Measurements from ENCODE around the gene UBAC2. TPM values are rescaled to one million over a fixed set of nuclear protein-coding genes. Genes with fewer than 3 reads are reported as not detected.

UBAC2 gene
- polyA plus RNA-seq, 1 experiment = 71.4 TPM

DNA sequence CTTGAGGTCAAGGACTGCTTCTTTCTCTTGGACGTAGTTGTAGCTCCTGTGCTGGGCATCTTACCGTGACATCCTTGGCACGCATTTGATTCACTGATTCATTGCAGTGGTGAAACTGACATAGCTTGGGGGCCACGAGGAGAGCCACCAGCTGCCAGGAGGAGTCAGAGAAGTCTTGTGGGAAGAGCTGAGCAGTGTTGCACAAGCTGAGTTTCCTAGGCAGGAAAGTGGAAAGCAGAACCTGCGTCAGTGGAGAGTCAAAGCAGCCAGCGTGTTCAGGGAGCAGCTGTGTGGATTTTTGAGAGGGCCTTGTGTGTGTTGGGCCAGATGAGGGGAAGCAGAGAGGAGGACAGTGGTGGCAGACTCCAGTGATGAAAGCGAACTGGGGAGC, 111.8 kb downstream of the UBAC2 start:
- ChIA-PET CTCF (interaction anchor here (2.9 kb wide), 1 partner anchor 124 kb away, joined by 12 read pairs; no protein-coding TSS in a partner anchor), POLR2A (no interaction called here)
- Histone ChIP-seq H3K9me3 (ENCODE audit: control insufficient read depth, insufficient read depth, low read length) (no peaks in the 10 kb centered on the region), H3K27ac (ENCODE audit: low read depth, low read length) (no peak overlapping the region), H3K27me3 (ENCODE audit: control insufficient read depth, insufficient read depth, low read length) (no peaks in the 10 kb centered on the region), H3K4me3 (ENCODE audit: low read depth, low read length) (no peak overlapping the region)
- DNase-seq (ENCODE audit: low read depth, low spot score) = no peak
- TF ChIP-seq CTCF (IDR thresholded peaks at IDR 0.05; ENCODE audit: low read depth, low read length) = no peak

- Histone ChIP-seq H3K9me3 (ENCODE audit: control insufficient read depth, insufficient read depth, low read length) (no peaks in the 10 kb centered on the region; the same call in 1 of the 2 replicates), H3K4me3 (ENCODE audit: low read depth, low read length) (no peak overlapping the region), H3K27ac (ENCODE audit: low read depth, low read length) (no peak overlapping the region), H3K27me3 (ENCODE audit: control insufficient read depth, insufficient read depth, low read length) (no peaks in the 10 kb centered on the region)
- POLR2A ChIA-PET = no interaction called here
- DNase-seq (ENCODE audit: low read depth, low spot score) = no peak
- CTCF ChIA-PET = no interaction called here
- TF ChIP-seq CTCF (IDR thresholded peaks at IDR 0.05; ENCODE audit: low read depth, low read length) = no peak
Observed at GRCh38 chr13:99313501-99313900, 112.8 kb downstream of the UBAC2 start.

- POLR2A ChIA-PET = no interaction called here
- DNase-seq (ENCODE audit: low read depth, low spot score) = no peak
- Histone ChIP-seq H3K9me3 (ENCODE audit: control insufficient read depth, insufficient read depth, low read length) (no peaks in the 10 kb centered on the region; the same call in 1 of the 2 replicates), H3K4me3 (ENCODE audit: low read depth, low read length) (no peak overlapping the region), H3K27ac (ENCODE audit: low read depth, low read length) (no peak overlapping the region), H3K27me3 (ENCODE audit: control insufficient read depth, insufficient read depth, low read length) (no peaks in the 10 kb centered on the region)
- CTCF ChIA-PET = no interaction called here
- no peak for TF ChIP-seq CTCF (IDR thresholded peaks at IDR 0.05; ENCODE audit: low read depth, low read length)
Observed at GRCh38 chr13:99313941-99314340, 113.3 kb downstream of the UBAC2 start.

GRCh38 chr13:99314640-99315176, 114.1 kb downstream of the UBAC2 start:
- DNase-seq (ENCODE audit: low read depth, low spot score) = no peak
- POLR2A ChIA-PET = no interaction called here
- TF ChIP-seq CTCF (IDR thresholded peaks at IDR 0.05; ENCODE audit: low read depth, low read length) = no peak
- Histone ChIP-seq H3K4me3 (ENCODE audit: low read depth, low read length) (no peak overlapping the region), H3K27ac (ENCODE audit: low read depth, low read length) (no peak overlapping the region), H3K9me3 (ENCODE audit: control insufficient read depth, insufficient read depth, low read length) (no peaks in the 10 kb centered on the region; the same call in 1 of the 2 replicates), H3K27me3 (ENCODE audit: control insufficient read depth, insufficient read depth, low read length) (no peaks in the 10 kb centered on the region)
- CTCF ChIA-PET = interaction anchor here (0.9 to 1.2 kb wide), 2 partner anchors 16 to 45 kb away, joined by 3 read pairs; no protein-coding TSS in a partner anchor

DNA sequence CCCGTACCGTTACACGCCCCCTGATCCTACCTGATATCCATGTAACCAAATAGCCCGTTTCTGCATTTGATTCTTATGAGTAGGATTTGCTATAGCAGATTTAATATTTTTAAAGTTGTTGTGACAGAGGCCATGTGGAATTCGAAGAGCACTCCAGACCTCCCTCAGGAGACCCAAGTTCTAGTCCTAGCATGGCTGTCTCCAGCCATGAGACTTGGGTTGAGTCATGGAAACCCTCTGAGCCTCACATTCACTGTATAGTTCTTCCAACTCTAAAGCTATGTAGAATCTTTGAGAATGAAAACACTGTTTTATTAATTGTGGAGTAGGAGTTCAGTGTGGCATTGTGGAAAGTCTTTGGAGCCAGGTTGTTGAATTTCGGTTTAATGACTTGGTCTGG, 114.5 kb downstream of the UBAC2 start:
- Histone ChIP-seq H3K9me3 (ENCODE audit: control insufficient read depth, insufficient read depth, low read length) (no peaks in the 10 kb centered on the region; the same call in 1 of the 2 replicates), H3K27me3 (ENCODE audit: control insufficient read depth, insufficient read depth, low read length) (no peaks in the 10 kb centered on the region), H3K27ac (ENCODE audit: low read depth, low read length) (no peak overlapping the region), H3K4me3 (ENCODE audit: low read depth, low read length) (no peak overlapping the region)
- ChIA-PET CTCF (interaction anchor here (0.9 to 1.2 kb wide), 2 partner anchors 15 to 45 kb away, joined by 3 read pairs; no protein-coding TSS in a partner anchor), POLR2A (no interaction called here)
- no peak for DNase-seq (ENCODE audit: low read depth, low spot score)
- no peak for TF ChIP-seq CTCF (IDR thresholded peaks at IDR 0.05; ENCODE audit: low read depth, low read length)

Measured in AG04450 (cell line).